K562 (cell line): ENCODE results near the gene EHD2. TPM values are rescaled to one million over a fixed set of nuclear protein-coding genes. Genes with fewer than 3 reads are reported as not detected.
A peak's percentile ranks its signal among the peaks of the same experiment; 100 is the strongest.

Experiments used
- ATF1 ChIP-seq, 2 experiments: fragments of 450-650 bp in 1 of 2; IDR thresholded peaks; 2 replicates each; pipeline ENCODE4 v1.6.1; 2016; ENCODE audit warnings: missing compliant biosample characterization in 1 of 2, missing genetic modification characterization in 1 of 2
- GATA2 ChIP-seq: sonication (generic); formaldehyde crosslinking; IDR thresholded peaks from 2 replicates; pipeline ENCODE4 v1.4.0; 2020; ENCODE audit warnings: mild to moderate bottlenecking, missing genetic modification reagents
- ILK ChIP-seq: fragments of 450-650 bp; IDR thresholded peaks from 2 replicates; pipeline ENCODE4 v1.6.1; 2016; ENCODE audit warnings: missing genetic modification characterization, low read depth, mild to moderate bottlenecking, missing compliant biosample characterization, moderate library complexity, borderline replicate concordance
- NR3C1 ChIP-seq: sonication (generic); formaldehyde crosslinking; IDR thresholded peaks from 2 replicates; pipeline ENCODE4 v1.8.1; 2022; ENCODE audit warnings: missing genetic modification reagents
- PYGO2 ChIP-seq: fragments of 450-650 bp; IDR thresholded peaks from 2 replicates; pipeline ENCODE4 v1.6.1; 2016; ENCODE audit warnings: mild to moderate bottlenecking, missing genetic modification characterization, moderate library complexity, missing compliant biosample characterization
- XRCC4 ChIP-seq: IDR thresholded peaks from one replicate; pipeline ENCODE4 v1.6.1; 2011; ENCODE audit not compliant: insufficient read depth, insufficient read length; ENCODE audit errors: extremely low read depth
- polyA plus RNA-seq, 8 experiments: library from polyadenylated mRNA; depleted of rRNA in 4 of 8; stranded (reverse) in 5 of 8; unstranded in 3 of 8; fragments of >200 nt; fragmentation: Nextera tagmentation in 2 of 8; fragmentation: Illumina TruSeq in 1 of 8; extraction: Ambion mirVana in 2 of 8; extraction: Trizol in 1 of 8; gene quantifications; 2 replicates each; pipeline versions ENCODE4 v1.2.1 to v1.2.3, GENCODE V29; 2011 to 2014; ENCODE audit warnings: inconsistent platforms in 1 of 8, missing spikeins in 1 of 8
- total RNA-seq, 7 experiments: library from RNA; depleted of rRNA in 6 of 7; stranded (reverse); fragments of >200 nt in 6 of 7; fragmentation: Illumina TruSeq in 2 of 7; extraction: Trizol in 2 of 7; gene quantifications; 2 replicates each; pipeline versions ENCODE4 v1.2.1 to v1.2.3, GENCODE V29; 2011 to 2021; ENCODE audit warnings: low replicate concordance in 1 of 7
- TF ChIP-seq, protein P1 (sequence below), 2 experiments: fragments of 450-650 bp in 1 of 2; sonication (generic) in 1 of 2; formaldehyde crosslinking in 1 of 2; IDR thresholded peaks; 2 replicates each; pipeline versions ENCODE4 v1.7.1 to v1.9.0; 2016 to 2022; ENCODE audit warnings: inconsistent platforms in 1 of 2, mild to moderate bottlenecking in 1 of 2, missing genetic modification reagents in 1 of 2
- TF ChIP-seq, protein P2 (sequence below): sonication (generic); IDR thresholded peaks from 2 replicates; pipeline ENCODE4 v1.6.1; 2016
- TF ChIP-seq, protein P3 (sequence below), 2 experiments: fragments of 200-800 bp in 1 of 2; sonication (Bioruptor generic) in 1 of 2; sonication (generic) in 1 of 2; formaldehyde crosslinking in 1 of 2; IDR thresholded peaks in 1 of 2; conservative IDR thresholded peaks in 1 of 2; 2 replicates each; pipeline versions ENCODE4 v1.5.0 to v1.6.1; 2016 to 2020; ENCODE audit warnings: missing compliant biosample characterization in 1 of 2, missing genetic modification characterization in 1 of 2, missing genetic modification reagents in 1 of 2
- TF ChIP-seq, protein P4 (sequence below): IDR thresholded peaks from 2 replicates; pipeline ENCODE4 v1.6.1; 2014; ENCODE audit warnings: antibody characterized with exemption

Gene EHD2
- total and polyA plus RNA-seq, 9 of the 15 experiments (the other 6 are each of a cell fraction or from before 2014, with no cell fraction given): 1.7 to 32.2 (median 3.0) TPM

DNA sequence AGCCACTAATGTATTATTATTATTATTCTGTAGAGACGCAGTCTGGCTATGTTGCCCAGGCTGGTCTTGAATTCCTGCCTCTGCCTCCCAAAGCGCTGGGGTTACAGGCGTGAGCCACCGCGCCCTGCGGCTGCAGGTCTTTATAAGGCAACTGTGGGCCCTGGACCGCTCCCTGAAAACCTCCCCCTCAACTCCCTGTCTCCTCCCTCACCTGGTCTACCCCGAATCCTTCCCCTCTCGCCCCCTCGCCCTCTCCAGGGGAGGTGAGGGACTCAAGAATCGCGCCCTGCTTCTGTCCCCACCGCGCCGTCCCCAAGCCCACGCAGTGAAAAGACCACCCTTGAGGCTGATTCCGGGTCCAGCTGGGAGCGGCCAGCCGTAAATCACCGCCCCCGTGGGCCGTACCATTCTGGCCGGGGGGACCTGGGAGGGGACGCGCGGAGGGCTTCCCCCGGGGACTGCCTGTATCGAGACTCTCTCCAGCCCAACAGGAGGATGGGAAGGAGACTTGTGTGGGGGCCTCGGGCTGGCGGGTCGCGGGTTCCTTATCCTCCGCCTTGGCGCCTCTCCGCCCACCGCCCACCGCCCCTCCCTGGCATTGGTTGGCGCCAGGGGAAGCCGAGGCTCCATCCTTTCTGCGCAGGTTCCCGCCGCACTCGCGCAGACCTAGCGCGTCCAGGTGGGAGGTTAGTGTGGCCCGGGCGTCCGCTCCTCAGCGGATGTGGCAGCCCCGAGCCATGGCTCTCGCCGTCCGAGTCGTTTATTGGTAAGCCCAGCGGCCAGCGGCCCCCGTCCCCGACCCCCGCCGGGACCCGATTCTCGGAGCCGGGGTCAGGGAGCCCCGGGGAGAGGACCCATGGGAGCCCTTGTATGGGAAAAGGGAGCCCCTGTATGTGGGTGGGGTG, 65.1 kb downstream of the EHD2 start, which contains the start of gene SELENOW (continued):
- TF ChIP-seq, protein P1, sequence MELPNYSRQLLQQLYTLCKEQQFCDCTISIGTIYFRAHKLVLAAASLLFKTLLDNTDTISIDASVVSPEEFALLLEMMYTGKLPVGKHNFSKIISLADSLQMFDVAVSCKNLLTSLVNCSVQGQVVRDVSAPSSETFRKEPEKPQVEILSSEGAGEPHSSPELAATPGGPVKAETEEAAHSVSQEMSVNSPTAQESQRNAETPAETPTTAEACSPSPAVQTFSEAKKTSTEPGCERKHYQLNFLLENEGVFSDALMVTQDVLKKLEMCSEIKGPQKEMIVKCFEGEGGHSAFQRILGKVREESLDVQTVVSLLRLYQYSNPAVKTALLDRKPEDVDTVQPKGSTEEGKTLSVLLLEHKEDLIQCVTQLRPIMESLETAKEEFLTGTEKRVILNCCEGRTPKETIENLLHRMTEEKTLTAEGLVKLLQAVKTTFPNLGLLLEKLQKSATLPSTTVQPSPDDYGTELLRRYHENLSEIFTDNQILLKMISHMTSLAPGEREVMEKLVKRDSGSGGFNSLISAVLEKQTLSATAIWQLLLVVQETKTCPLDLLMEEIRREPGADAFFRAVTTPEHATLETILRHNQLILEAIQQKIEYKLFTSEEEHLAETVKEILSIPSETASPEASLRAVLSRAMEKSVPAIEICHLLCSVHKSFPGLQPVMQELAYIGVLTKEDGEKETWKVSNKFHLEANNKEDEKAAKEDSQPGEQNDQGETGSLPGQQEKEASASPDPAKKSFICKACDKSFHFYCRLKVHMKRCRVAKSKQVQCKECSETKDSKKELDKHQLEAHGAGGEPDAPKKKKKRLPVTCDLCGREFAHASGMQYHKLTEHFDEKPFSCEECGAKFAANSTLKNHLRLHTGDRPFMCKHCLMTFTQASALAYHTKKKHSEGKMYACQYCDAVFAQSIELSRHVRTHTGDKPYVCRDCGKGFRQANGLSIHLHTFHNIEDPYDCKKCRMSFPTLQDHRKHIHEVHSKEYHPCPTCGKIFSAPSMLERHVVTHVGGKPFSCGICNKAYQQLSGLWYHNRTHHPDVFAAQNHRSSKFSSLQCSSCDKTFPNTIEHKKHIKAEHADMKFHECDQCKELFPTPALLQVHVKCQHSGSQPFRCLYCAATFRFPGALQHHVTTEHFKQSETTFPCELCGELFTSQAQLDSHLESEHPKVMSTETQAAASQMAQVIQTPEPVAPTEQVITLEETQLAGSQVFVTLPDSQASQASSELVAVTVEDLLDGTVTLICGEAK (IDR thresholded peaks at IDR 0.05): peak; percentile 53; the same call in 1 of the 2 replicates
- TF ChIP-seq, protein P1 (CRISPR knock-in tag; IDR thresholded peaks at IDR 0.05): no peak
- TF ChIP-seq, protein P2, sequence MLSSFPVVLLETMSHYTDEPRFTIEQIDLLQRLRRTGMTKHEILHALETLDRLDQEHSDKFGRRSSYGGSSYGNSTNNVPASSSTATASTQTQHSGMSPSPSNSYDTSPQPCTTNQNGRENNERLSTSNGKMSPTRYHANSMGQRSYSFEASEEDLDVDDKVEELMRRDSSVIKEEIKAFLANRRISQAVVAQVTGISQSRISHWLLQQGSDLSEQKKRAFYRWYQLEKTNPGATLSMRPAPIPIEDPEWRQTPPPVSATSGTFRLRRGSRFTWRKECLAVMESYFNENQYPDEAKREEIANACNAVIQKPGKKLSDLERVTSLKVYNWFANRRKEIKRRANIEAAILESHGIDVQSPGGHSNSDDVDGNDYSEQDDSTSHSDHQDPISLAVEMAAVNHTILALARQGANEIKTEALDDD: no peak
- no peak for TF ChIP-seq XRCC4
- TF ChIP-seq, protein P3, sequence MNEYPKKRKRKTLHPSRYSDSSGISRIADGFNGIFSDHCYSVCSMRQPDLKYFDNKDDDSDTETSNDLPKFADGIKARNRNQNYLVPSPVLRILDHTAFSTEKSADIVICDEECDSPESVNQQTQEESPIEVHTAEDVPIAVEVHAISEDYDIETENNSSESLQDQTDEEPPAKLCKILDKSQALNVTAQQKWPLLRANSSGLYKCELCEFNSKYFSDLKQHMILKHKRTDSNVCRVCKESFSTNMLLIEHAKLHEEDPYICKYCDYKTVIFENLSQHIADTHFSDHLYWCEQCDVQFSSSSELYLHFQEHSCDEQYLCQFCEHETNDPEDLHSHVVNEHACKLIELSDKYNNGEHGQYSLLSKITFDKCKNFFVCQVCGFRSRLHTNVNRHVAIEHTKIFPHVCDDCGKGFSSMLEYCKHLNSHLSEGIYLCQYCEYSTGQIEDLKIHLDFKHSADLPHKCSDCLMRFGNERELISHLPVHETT (CRISPR knock-in tag; conservative IDR thresholded peaks at IDR 0.05 in 1 of 2, IDR thresholded peaks at IDR 0.05 in 1 of 2): no peak
- TF ChIP-seq PYGO2: no peak
- no peak for TF ChIP-seq NR3C1
- TF ChIP-seq, protein P4, sequence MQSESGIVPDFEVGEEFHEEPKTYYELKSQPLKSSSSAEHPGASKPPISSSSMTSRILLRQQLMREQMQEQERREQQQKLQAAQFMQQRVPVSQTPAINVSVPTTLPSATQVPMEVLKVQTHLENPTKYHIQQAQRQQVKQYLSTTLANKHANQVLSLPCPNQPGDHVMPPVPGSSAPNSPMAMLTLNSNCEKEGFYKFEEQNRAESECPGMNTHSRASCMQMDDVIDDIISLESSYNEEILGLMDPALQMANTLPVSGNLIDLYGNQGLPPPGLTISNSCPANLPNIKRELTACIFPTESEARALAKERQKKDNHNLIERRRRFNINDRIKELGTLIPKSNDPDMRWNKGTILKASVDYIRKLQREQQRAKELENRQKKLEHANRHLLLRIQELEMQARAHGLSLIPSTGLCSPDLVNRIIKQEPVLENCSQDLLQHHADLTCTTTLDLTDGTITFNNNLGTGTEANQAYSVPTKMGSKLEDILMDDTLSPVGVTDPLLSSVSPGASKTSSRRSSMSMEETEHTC: no peak
- no peak for TF ChIP-seq GATA2 (CRISPR knock-in tag)
- no peak for TF ChIP-seq ATF1 (CRISPR knock-in tag; IDR thresholded peaks at IDR 0.05)
- TF ChIP-seq ATF1 (tag; IDR thresholded peaks at IDR 0.05): peak; percentile 60
- TF ChIP-seq ILK: no peak
